ENCODE results near the gene RNU6-8.
A peak's percentile ranks its signal among the peaks of the same experiment; 100 is the strongest.

Gene RNU6-8

DNA sequence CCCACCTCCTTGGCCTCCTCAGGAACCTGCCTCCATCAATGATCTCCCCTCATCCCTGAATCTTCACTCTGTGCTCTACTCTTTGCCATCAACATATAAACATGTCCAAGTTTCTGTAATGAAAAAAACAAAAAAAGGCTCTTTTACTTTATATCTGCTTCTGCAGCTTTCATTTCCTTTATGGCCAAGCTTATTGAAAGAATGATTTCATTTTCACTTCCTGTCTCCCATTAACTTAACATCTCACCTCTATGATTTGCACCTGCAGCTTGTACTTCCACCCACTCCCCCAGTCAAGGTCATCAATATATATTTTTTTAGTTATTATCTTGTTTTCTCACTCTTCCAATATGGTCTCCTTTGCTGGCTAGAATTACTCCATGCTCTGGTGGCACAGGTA, 16.8 kb downstream of the RNU6-8 start:
- Histone ChIP-seq H3K36me3 (no peaks in the 10 kb centered on the region), H3K4me1 (no peaks in the 10 kb centered on the region), H3K27me3 (no peaks in the 10 kb centered on the region), H3K4me3 (ENCODE audit: low read depth, low read length) (no peak overlapping the region), H3K9me3 (no peaks in the 10 kb centered on the region; the same call in 1 of the 2 replicates)
- no peak for DNase-seq
- TF ChIP-seq, protein P1, sequence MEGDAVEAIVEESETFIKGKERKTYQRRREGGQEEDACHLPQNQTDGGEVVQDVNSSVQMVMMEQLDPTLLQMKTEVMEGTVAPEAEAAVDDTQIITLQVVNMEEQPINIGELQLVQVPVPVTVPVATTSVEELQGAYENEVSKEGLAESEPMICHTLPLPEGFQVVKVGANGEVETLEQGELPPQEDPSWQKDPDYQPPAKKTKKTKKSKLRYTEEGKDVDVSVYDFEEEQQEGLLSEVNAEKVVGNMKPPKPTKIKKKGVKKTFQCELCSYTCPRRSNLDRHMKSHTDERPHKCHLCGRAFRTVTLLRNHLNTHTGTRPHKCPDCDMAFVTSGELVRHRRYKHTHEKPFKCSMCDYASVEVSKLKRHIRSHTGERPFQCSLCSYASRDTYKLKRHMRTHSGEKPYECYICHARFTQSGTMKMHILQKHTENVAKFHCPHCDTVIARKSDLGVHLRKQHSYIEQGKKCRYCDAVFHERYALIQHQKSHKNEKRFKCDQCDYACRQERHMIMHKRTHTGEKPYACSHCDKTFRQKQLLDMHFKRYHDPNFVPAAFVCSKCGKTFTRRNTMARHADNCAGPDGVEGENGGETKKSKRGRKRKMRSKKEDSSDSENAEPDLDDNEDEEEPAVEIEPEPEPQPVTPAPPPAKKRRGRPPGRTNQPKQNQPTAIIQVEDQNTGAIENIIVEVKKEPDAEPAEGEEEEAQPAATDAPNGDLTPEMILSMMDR (IDR thresholded peaks at IDR 0.05; ENCODE audit: low read depth, low read length) = no peak

DNA sequence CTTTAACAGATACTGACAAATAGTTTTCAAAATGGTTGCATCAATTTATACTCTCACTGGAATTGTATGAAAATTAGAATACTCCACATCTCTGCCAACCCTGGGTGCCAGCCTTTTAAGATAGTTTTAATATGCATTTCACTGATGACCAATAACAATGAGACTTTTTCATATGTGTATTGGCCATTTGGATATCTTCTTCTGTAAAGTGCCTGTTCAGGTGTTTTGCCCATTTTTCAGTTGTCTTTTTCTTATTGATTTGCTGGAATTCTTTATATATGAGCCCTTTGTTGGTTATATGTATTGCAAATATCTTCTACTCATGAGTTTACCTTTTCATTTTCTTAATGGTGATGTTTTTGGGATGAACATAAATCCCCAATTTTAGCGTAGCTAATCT, 18.0 kb downstream of the RNU6-8 start:
- DNase-seq = no peak
- Histone ChIP-seq H3K9me3 (no peaks in the 10 kb centered on the region; the same call in 1 of the 2 replicates), H3K4me1 (no peaks in the 10 kb centered on the region), H3K4me3 (ENCODE audit: low read depth, low read length) (no peak overlapping the region), H3K36me3 (no peaks in the 10 kb centered on the region), H3K27me3 (no peaks in the 10 kb centered on the region)
- TF ChIP-seq, protein P1 (IDR thresholded peaks at IDR 0.05; ENCODE audit: low read depth, low read length) = no peak

DNA sequence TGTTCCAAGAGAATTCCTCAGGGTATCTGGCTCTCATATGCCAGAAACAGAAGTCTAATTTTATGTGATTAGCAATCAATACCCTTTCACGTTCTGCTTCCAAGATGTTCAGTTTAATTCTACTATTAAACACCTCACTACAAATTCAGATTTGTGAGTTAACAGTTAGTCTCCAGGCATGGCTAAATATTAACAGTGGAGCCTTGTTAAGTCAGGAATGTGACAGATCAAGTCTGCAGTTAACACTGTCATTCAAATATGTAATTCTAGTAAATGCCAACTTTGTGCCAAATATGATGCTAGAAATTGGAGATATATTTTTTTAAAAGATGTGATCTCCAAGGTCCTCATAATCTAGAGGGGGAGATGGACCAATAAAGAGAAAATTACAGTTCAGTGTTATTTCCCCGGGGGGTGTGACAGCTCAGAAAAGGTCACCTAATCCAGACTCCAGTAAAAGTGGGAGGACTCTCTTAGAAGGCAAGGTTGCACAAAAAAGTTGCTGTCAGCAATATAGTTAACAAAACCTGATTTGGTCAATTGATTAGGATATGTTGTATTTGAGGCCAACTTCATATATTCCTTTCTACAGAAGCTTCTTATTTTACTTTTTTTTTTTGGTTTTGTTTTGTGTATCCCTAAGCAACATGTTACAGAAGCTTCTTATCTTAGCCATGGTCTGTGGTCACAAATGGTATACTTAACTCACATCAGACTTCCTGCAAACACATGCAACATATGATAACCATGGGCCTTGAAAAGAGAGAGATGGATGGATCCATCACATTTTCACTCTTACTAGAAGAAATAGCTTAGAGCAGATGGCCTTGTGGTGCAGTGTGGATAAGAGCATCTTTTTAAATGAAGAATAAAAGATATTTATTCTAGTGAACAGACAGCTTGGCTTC, 19.7 kb downstream of the RNU6-8 start:
- Histone ChIP-seq H3K4me3 (ENCODE audit: low read depth, low read length) (no peak overlapping the region), H3K4me1 (no peaks in the 10 kb centered on the region), H3K9me3 (no peaks in the 10 kb centered on the region; the same call in 1 of the 2 replicates), H3K27me3 (no peaks in the 10 kb centered on the region), H3K36me3 (no peaks in the 10 kb centered on the region; the same call in 1 of the 2 replicates)
- DNase-seq = no peak
- TF ChIP-seq, protein P1 (IDR thresholded peaks at IDR 0.05; ENCODE audit: low read depth, low read length) = no peak

DNA sequence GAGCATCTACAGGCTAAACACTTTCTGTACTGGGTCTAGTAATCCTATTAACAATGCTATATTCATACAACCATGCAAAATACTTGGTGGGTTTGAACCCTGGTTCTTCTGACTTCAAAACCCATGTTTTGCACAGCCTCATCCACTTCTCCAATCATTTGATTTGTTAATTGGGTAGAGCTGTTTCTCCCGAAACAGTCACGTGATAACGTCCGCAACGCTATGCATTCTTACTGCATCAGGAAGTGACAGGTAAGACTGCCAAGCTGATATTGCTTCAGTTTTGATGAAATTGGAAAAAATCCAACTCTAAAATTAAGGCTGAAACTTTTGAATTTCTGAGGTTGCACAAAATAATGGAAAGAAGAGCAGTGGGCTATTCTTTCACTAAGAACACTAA, 31.6 kb downstream of the RNU6-8 start:
- no peak for DNase-seq
- peak overlapping the region; percentile 19 for H3K4me3 ChIP-seq (ENCODE audit: low read depth, low read length)
- H3K36me3 ChIP-seq = no peaks in the 10 kb centered on the region
- H3K27me3 ChIP-seq = no peaks in the 10 kb centered on the region
- no peaks in the 10 kb centered on the region for H3K4me1 ChIP-seq
- H3K9me3 ChIP-seq = no peaks in the 10 kb centered on the region
- TF ChIP-seq, protein P1 (IDR thresholded peaks at IDR 0.05; ENCODE audit: low read depth, low read length) = no peak

DNA sequence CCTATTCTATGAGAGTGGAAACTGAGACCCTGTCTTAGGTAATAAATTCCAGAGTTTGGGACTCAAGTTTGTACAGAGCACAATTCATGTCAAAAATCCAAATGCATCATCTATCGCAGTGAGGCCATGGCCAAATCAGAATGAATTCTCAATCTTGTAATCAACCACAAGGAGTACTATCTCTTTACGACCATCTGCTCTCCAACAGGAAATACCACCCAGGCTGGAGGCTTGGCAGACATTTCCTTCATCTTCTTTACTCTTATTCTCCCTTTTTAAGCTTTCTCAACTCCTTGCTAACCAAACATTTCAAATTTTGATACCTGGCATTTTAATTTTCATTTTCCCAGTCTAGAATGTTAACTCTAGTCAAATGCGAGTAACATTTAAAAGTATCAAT, 33.9 kb downstream of the RNU6-8 start:
- no peaks in the 10 kb centered on the region for H3K4me1 ChIP-seq
- H3K9me3 ChIP-seq = 0 out of 2 replicates have a peak, but pooled peaks cover 2% of the 10 kb centered on the region
- TF ChIP-seq, protein P1 (IDR thresholded peaks at IDR 0.05; ENCODE audit: low read depth, low read length) = no peak
- no peak overlapping the region for H3K4me3 ChIP-seq (ENCODE audit: low read depth, low read length)
- H3K27me3 ChIP-seq = no peaks in the 10 kb centered on the region
- H3K36me3 ChIP-seq = no peaks in the 10 kb centered on the region
- no peak for DNase-seq

DNA sequence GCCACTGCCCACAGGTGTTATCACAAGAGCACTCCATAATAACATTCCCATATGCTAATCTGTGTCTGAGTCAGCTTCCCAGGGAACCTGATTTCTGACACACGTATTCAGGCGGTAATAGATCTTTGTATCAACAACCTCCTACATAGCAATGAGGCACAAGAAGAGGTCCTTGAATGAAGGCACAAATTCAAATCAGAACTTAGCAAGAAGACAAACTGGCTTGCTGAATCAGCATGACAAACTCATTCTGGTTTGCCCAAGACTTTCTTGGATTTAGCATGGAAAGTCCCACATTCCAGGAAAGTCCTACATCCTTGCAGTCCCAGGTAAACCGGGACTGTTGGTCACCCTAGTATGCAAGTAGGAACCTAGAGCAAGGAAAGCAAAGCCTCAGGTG, 35.2 kb downstream of the RNU6-8 start:
- H3K9me3 ChIP-seq = 0 out of 2 replicates have a peak, but pooled peaks cover 2% of the 10 kb centered on the region
- H3K36me3 ChIP-seq = no peaks in the 10 kb centered on the region
- no peaks in the 10 kb centered on the region for H3K27me3 ChIP-seq
- no peaks in the 10 kb centered on the region for H3K4me1 ChIP-seq
- TF ChIP-seq, protein P1 (IDR thresholded peaks at IDR 0.05; ENCODE audit: low read depth, low read length) = no peak
- no peak for DNase-seq
- H3K4me3 ChIP-seq (ENCODE audit: low read depth, low read length) = no peak overlapping the region
